Panc1 (cell line): ENCODE data around the gene CFAP77.

Experiments
- CTCF ChIP-seq: fragments of 450-650 bp; IDR thresholded peaks from 2 replicates; pipeline ENCODE4 v1.5.1; 2017; ENCODE audit warnings: mild to moderate bottlenecking
- POLR2AphosphoS5 ChIP-seq: IDR thresholded peaks from 2 replicates; pipeline ENCODE4 v1.6.1; 2012; ENCODE audit warnings: mild to moderate bottlenecking, low read depth, low read length, moderate library complexity
- SIN3A ChIP-seq: IDR thresholded peaks from 2 replicates; pipeline ENCODE4 v1.6.1; 2012; ENCODE audit warnings: low read depth, mild to moderate bottlenecking, low read length, moderate library complexity, borderline replicate concordance; ENCODE audit not compliant: insufficient read depth
- TCF7L2 ChIP-seq: IDR thresholded peaks from 2 replicates; pipeline ENCODE4 v1.6.1; 2011; ENCODE audit warnings: mild to moderate bottlenecking, low read depth, low read length, inconsistent platforms
- TF ChIP-seq, protein P1 (sequence below), 2 experiments: IDR thresholded peaks; 2 replicates each; pipeline ENCODE4 v1.6.1; 2011 to 2012; ENCODE audit warnings: low read depth in 2 of 2, control low read depth in 1 of 2, low read length in 1 of 2, mild to moderate bottlenecking in 1 of 2, moderate library complexity in 1 of 2; ENCODE audit not compliant: insufficient read depth in 1 of 2

- TF ChIP-seq CTCF (no peak), TCF7L2 (no peak), POLR2AphosphoS5 (no peak), SIN3A (no peak)
- TF ChIP-seq, protein P1, sequence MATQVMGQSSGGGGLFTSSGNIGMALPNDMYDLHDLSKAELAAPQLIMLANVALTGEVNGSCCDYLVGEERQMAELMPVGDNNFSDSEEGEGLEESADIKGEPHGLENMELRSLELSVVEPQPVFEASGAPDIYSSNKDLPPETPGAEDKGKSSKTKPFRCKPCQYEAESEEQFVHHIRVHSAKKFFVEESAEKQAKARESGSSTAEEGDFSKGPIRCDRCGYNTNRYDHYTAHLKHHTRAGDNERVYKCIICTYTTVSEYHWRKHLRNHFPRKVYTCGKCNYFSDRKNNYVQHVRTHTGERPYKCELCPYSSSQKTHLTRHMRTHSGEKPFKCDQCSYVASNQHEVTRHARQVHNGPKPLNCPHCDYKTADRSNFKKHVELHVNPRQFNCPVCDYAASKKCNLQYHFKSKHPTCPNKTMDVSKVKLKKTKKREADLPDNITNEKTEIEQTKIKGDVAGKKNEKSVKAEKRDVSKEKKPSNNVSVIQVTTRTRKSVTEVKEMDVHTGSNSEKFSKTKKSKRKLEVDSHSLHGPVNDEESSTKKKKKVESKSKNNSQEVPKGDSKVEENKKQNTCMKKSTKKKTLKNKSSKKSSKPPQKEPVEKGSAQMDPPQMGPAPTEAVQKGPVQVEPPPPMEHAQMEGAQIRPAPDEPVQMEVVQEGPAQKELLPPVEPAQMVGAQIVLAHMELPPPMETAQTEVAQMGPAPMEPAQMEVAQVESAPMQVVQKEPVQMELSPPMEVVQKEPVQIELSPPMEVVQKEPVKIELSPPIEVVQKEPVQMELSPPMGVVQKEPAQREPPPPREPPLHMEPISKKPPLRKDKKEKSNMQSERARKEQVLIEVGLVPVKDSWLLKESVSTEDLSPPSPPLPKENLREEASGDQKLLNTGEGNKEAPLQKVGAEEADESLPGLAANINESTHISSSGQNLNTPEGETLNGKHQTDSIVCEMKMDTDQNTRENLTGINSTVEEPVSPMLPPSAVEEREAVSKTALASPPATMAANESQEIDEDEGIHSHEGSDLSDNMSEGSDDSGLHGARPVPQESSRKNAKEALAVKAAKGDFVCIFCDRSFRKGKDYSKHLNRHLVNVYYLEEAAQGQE (IDR thresholded peaks at IDR 0.05; ENCODE audit: insufficient read depth in 1 of 2, low read depth in 2 of 2, low read length in 1 of 2) = no peak
These were observed 47.7 kb downstream of the CFAP77 start for GRCh38 chr9:132457504-132458236.
